Measurements from ENCODE around the gene ZNF362. TPM values are rescaled to one million over a fixed set of nuclear protein-coding genes. Genes with fewer than 3 reads are reported as not detected.

The ZNF362 gene
- total and polyA plus RNA-seq, 7 donors = 6.5 to 20.9 (median 15.2) TPM

DNA sequence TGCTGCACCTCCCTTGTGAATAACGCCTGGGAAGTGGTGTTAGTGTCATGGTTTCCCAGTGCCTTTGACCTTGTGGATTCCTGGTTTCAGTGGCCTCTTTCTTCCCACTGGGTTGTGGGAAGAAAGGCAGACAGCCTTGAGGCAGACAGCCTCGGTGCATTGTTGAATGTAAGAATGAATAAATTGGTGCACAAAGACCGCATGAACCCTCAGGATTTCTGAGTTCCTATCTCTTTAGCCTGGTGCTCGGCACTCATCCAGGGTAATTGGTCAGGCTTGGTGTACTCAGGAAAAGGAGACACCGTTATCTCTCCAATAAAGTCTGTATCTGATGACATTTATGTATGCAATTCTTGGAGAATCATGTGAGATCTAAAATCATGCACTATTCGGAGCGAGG lies 5.1 kb downstream of the ZNF362 start:
- no peak for DNase-seq
- 56 to 69% (median 56%) methylated on average over 7 of the region's 7 CpGs for WGBS, 3 donors
- ATAC-seq = no peak
- Histone ChIP-seq H3K9me3 (no peaks in the 10 kb centered on the region), H3K4me3 (no peak overlapping the region), H3K36me3 (ENCODE audit: insufficient read depth in 1 of 2, low read depth in 1 of 2) (peaks cover 0 to 4% of the 10 kb centered on the region in 2 donors), H3K4me1 (peaks cover 43% of the 10 kb centered on the region), H3K27me3 (ENCODE audit: insufficient read depth in 3 of 3, low read length in 2 of 3) (no peaks in the 10 kb centered on the region), H3K27ac (no peak overlapping the region)
- intact Hi-C loops (cut with DNase I) = no loop called here
- TF ChIP-seq, protein P1, sequence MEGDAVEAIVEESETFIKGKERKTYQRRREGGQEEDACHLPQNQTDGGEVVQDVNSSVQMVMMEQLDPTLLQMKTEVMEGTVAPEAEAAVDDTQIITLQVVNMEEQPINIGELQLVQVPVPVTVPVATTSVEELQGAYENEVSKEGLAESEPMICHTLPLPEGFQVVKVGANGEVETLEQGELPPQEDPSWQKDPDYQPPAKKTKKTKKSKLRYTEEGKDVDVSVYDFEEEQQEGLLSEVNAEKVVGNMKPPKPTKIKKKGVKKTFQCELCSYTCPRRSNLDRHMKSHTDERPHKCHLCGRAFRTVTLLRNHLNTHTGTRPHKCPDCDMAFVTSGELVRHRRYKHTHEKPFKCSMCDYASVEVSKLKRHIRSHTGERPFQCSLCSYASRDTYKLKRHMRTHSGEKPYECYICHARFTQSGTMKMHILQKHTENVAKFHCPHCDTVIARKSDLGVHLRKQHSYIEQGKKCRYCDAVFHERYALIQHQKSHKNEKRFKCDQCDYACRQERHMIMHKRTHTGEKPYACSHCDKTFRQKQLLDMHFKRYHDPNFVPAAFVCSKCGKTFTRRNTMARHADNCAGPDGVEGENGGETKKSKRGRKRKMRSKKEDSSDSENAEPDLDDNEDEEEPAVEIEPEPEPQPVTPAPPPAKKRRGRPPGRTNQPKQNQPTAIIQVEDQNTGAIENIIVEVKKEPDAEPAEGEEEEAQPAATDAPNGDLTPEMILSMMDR (IDR thresholded peaks at IDR 0.05) = no peak

DNA sequence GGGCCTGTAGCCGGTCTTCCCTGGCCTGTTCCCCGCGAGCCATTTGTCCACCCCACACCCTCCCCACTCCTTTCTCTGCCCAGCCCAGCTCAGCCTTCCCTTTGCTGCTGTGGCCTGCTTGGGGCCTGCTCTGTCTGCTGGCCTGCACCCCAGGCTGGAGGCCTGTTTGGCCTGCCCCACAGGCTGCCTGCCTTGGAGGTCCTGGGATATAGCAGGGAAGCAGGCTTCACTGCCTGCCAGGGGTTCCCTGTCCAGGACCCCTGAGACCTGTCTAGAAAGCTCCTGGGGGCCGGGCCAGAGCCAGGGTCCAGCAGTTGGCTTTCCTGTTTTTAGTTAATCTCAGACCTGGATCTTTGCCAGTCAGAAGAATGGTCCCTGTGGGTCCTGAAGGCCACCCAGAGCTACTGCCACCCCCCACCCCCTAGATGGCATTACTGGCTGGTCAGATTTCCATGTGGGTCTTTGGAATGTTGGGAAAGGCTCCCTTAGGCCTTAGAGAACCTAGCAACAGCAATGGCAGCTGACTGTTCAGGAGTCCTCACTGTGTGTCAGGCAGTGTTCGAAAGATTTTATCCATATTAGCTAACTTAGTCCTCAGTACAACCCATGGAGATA lies 7.7 kb downstream of the ZNF362 start:
- Histone ChIP-seq H3K27me3 (ENCODE audit: insufficient read depth in 3 of 3, low read length in 2 of 3) (no peaks in the 10 kb centered on the region), H3K27ac (no peak overlapping the region), H3K4me3 (no peak overlapping the region), H3K9me3 (no peaks in the 10 kb centered on the region), H3K36me3 (ENCODE audit: insufficient read depth in 1 of 2, low read depth in 1 of 2) (peaks cover 0 to 4% of the 10 kb centered on the region in 2 donors), H3K4me1 (peaks cover 27% of the 10 kb centered on the region)
- WGBS, 3 donors = 41 to 60% (median 60%) methylated on average over 5 of the region's 5 CpGs
- peak in 1 of 4 donors; percentile 7 for ATAC-seq
- intact Hi-C loops (cut with DNase I) = no loop called here
- DNase-seq = no peak
- TF ChIP-seq, protein P1 (IDR thresholded peaks at IDR 0.05) = no peak

DNA sequence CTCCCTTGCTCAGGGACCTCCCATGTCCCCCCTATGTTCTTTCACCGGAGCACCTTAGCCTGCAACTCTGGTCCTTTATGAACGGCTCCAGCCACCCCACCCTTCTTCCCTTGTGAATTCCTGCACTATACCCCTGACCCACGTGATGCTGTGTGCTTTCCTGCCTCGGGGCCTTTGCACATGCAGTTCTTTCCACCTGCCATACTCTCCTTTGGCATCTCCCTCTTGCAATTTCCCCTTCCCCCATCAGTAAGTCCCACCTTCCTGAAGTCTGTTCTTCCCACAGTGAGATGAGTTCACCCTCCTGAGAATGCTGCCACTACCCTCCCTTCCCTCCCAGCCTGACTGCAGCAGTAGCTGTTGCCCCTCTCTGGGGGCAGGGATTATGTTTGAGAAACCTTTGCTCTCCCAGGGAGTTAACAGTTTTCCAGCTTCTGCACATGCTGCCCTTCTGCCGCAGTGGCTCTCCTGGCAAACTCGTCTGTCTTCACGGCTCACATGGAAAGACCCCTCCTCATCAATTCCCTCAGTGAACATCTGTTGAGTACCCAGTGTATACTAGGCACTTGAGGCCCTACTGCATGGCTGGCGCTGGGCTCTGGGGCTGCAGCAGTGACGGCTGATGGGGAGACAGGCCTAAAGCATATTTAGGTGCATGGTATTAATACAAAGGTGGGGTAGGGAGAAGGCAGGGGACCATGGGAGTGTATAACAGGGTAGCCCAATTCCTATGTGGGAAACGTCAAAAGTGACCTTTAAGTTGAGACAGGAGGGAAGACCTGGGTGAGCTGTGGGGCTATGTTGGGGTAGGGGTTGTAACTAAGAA lies 9.7 kb downstream of the ZNF362 start:
- 78 to 84% (median 79%) methylated on average over 10 of the region's 10 CpGs for WGBS, 3 donors

DNA sequence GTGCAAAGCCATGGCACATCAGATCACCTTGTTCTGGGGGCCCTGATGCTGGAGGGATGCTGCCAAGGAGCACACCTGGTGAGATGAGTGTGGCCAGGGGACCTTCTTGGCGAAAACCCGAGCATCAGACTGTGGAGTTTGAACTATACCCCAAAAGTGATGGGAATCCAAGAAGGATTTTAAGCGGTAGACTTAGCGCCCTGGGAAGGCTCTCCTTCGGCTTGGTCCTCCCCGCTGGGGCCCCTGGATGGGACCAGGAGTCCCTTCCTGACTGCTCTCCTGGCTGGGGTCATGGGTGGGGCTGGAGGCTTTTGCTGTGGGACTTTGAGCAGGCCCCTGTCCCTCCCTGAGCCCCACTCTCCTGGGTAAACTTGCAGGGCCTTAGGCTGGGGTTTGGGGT lies 10.5 kb downstream of the ZNF362 start:
- H3K9me3 ChIP-seq = no peaks in the 10 kb centered on the region
- TF ChIP-seq, protein P1 (IDR thresholded peaks at IDR 0.05) = no peak
- no peak overlapping the region for H3K27ac ChIP-seq
- intact Hi-C loops (cut with DNase I) = no loop called here
- H3K4me1 ChIP-seq = peaks cover 6% of the 10 kb centered on the region
- peaks cover 0 to 17% of the 10 kb centered on the region in 2 donors for H3K36me3 ChIP-seq (ENCODE audit: insufficient read depth in 1 of 2, low read depth in 1 of 2)
- DNase-seq = no peak
- H3K4me3 ChIP-seq = no peak overlapping the region
- no peak for ATAC-seq
- 85 to 90% (median 90%) methylated on average over 6 of the region's 6 CpGs for WGBS, 3 donors
- no peaks in the 10 kb centered on the region for H3K27me3 ChIP-seq (ENCODE audit: insufficient read depth in 3 of 3, low read length in 2 of 3)

More for the DNA sequence above, 9.7 kb downstream of the ZNF362 start:
- H3K36me3 ChIP-seq (ENCODE audit: insufficient read depth in 1 of 2, low read depth in 1 of 2) = peaks cover 0 to 16% of the 10 kb centered on the region in 2 donors
- no peak overlapping the region for H3K27ac ChIP-seq
- intact Hi-C loops (cut with DNase I) = no loop called here
- no peak for DNase-seq
- H3K4me1 ChIP-seq = peaks cover 10% of the 10 kb centered on the region
- no peaks in the 10 kb centered on the region for H3K27me3 ChIP-seq (ENCODE audit: insufficient read depth in 3 of 3, low read length in 2 of 3)
- H3K4me3 ChIP-seq = no peak overlapping the region
- TF ChIP-seq, protein P1 (IDR thresholded peaks at IDR 0.05) = no peak
- no peaks in the 10 kb centered on the region for H3K9me3 ChIP-seq
- ATAC-seq = no peak

Data from psoas muscle (tissue), 8 donors.